Neural cell (in vitro differentiated cells): Measurements from ENCODE around the gene ZDHHC7.

Experiments used
- CTCF ChIP-seq: fragments of 450-650 bp; IDR thresholded peaks from 2 replicates; pipeline ENCODE4 v1.5.1; 2014; ENCODE audit warnings: antibody characterized with exemption, mild to moderate bottlenecking, moderate library complexity; ENCODE audit not compliant: poor library complexity, severe bottlenecking
- EP300 ChIP-seq: fragments of 450-650 bp; conservative IDR thresholded peaks from 2 replicates; pipeline ENCODE4 v1.6.1; 2014; ENCODE audit warnings: antibody characterized with exemption, mild to moderate bottlenecking, moderate library complexity; ENCODE audit not compliant: poor library complexity, severe bottlenecking
- EZH2 ChIP-seq: fragments of 200-600, 300-800 bp; shearing (Covaris generic), sonication (generic); IDR thresholded peaks from 2 replicates; pipeline ENCODE4 v1.6.1; 2014; ENCODE audit warnings: antibody characterized with exemption, low read length, borderline replicate concordance, mild to moderate bottlenecking; ENCODE audit not compliant: insufficient read depth, poor library complexity, severe bottlenecking
- POLR2AphosphoS5 ChIP-seq: IDR thresholded peaks from 2 replicates; pipeline ENCODE4 v1.6.1; 2012
- RAD21 ChIP-seq: fragments of 450-650 bp; conservative IDR thresholded peaks from 2 replicates; pipeline ENCODE4 v1.6.1; 2014; ENCODE audit warnings: antibody characterized with exemption, mild to moderate bottlenecking, moderate library complexity
- REST ChIP-seq: IDR thresholded peaks from 2 replicates; pipeline ENCODE4 v1.6.1; 2012; ENCODE audit warnings: borderline replicate concordance
- TAF1 ChIP-seq: IDR thresholded peaks from 2 replicates; pipeline ENCODE4 v1.6.1; 2012; ENCODE audit warnings: low read depth

GRCh38 chr16:84929421-84930297, 81.7 kb downstream of the ZDHHC7 start:
- no peak for TF ChIP-seq REST
- TF ChIP-seq CTCF = no peak
- TF ChIP-seq POLR2AphosphoS5 = no peak
- TF ChIP-seq RAD21 = no peak
- no peak for TF ChIP-seq TAF1
- TF ChIP-seq EZH2 = no peak
- no peak for TF ChIP-seq EP300
